HG03095 (cell line): ENCODE measurements around the gene ZSCAN5B.

Experiments
- ATAC-seq: cut with Tn5 transposase; IDR thresholded peaks from one replicate; pipeline ENCODE4 v1.9.1; 2021; ENCODE audit warnings: moderate library complexity; ENCODE audit not compliant: unreplicated experiment

The ZSCAN5B gene

GRCh38 chr19:56147307-56147706, 50.3 kb downstream of the ZSCAN5B start:
- no peak for ATAC-seq

GRCh38 chr19:56146904-56147303, 50.7 kb downstream of the ZSCAN5B start:
- ATAC-seq = no peak

GRCh38 chr19:56145698-56146097, 51.9 kb downstream of the ZSCAN5B start:
- no peak for ATAC-seq

- ATAC-seq = no peak
Observed at GRCh38 chr19:56144831-56145230, 52.8 kb downstream of the ZSCAN5B start.

GRCh38 chr19:56144376-56144775, 53.2 kb downstream of the ZSCAN5B start:
- no peak for ATAC-seq

- ATAC-seq = no peak
Observed at GRCh38 chr19:56142897-56143434, 54.6 kb downstream of the ZSCAN5B start.

- no peak for ATAC-seq
Observed at GRCh38 chr19:56142087-56142787, 55.3 kb downstream of the ZSCAN5B start.

GRCh38 chr19:56141417-56141993, 56.1 kb downstream of the ZSCAN5B start:
- no peak for ATAC-seq

- ATAC-seq = peak; percentile 89
Observed at GRCh38 chr19:56140583-56141416, 56.8 kb downstream of the ZSCAN5B start, which contains the start of gene ZNF444. ZNF444 (plus strand) TSS chr19:56141287; CDS start chr19:56146912, 5,625 bp downstream.

GRCh38 chr19:56139847-56140582, 57.6 kb downstream of the ZSCAN5B start:
- no peak for ATAC-seq
